Lower leg skin (tissue), 3 donors: ENCODE measurements around the gene MAL.

Experiments used
- CTCF ChIP-seq, 3 donors: fragments of 450-650 bp; IDR thresholded peaks; one replicate each; pipeline ENCODE4 v1.5.1; 2016; ENCODE audit warnings: antibody characterized with exemption in 3 of 3, mild to moderate bottlenecking in 3 of 3, moderate library complexity in 2 of 3
- POLR2A ChIP-seq, 2 donors: fragments of 450-650 bp; IDR thresholded peaks; one replicate each; pipeline ENCODE4 v1.6.1; 2016 to 2017; ENCODE audit warnings: antibody characterized with exemption in 2 of 2, mild to moderate bottlenecking in 1 of 2, moderate library complexity in 1 of 2

- TF ChIP-seq CTCF (IDR thresholded peaks at IDR 0.05) = no peak
- no peak for TF ChIP-seq POLR2A (IDR thresholded peaks at IDR 0.05)
Observed at GRCh38 chr2:95077861-95078603, 52.5 kb downstream of the MAL start.
